GM12878 (cell line): Measurements from ENCODE around the gene C1QTNF9. TPM values are rescaled to one million over a fixed set of nuclear protein-coding genes. Genes with fewer than 3 reads are reported as not detected.
"Not testable (repeated sequence)": the region's sequence is repeated elsewhere in the genome, so short reads cannot be mapped to it uniquely, and the experiment has no call there.

Experiments
- ATAC-seq: fragments of 200-7000 bp; cut with Tn5 transposase; 3 replicates; pipeline ENCODE4 v1.9.1; 2020; ENCODE audit warnings: mild to moderate bottlenecking, moderate library complexity
- BruUV-seq: library from RNA; stranded (reverse); fragments of 400-500 nt; replicated peaks from 2 replicates; lab custom pipeline; 2021; lab: Mats Ljungman, UMichigan
- CTCF ChIA-PET: fragments of 300-600 bp; sonication (Branson Sonifier 250); formaldehyde crosslinking; extraction: SDS; loops from one replicate; lab custom pipeline; 2021; ENCODE audit warnings: inconsistent platforms; lab: Yijun Ruan, JAX
- POLR2A ChIA-PET: fragments of 350-600 bp; formaldehyde crosslinking; extraction: SDS; loops from one replicate; lab custom pipeline; 2021; ENCODE audit warnings: inconsistent platforms; lab: Charles Lee
- RAD21 ChIA-PET: fragments of 300-600 bp; sonication (Branson Sonifier 250); formaldehyde crosslinking; loops from one replicate; lab custom pipeline; 2023; ENCODE audit warnings: antibody characterized with exemption; ENCODE audit not compliant: unreplicated experiment; lab: Charles Lee
- SMC1A ChIA-PET: fragments of 300-600 bp; sonication (Branson Sonifier 250); formaldehyde crosslinking; loops from one replicate; lab custom pipeline; 2023; ENCODE audit not compliant: unreplicated experiment, uncharacterized antibody; lab: Charles Lee
- DNase-seq: peaks from one replicate; pipeline ENCODE4 v3.0.0-alpha.2; 2011; ENCODE audit warnings: low read depth, low spot score
- FAIRE-seq: peaks from 3 replicates; lab custom pipeline; 2011; peaks lifted over from hg19 to GRCh38; lab: Jason Lieb, UNC
- H2AFZ ChIP-seq: 2 replicates; pipeline ENCODE4 v1.6.0; 2011; ENCODE audit warnings: low read depth, low read length, control low read depth; ENCODE audit not compliant: control insufficient read depth
- H3K27ac ChIP-seq: 2 replicates; pipeline ENCODE4 v1.5.1; 2011; ENCODE audit warnings: control low read depth; ENCODE audit not compliant: control insufficient read depth, insufficient read depth
- H3K27me3 ChIP-seq, 2 experiments: replicated peaks in 1 of 2; 2 replicates each; pipeline versions ENCODE4 v1.6.0 to v1.6.1; 2011; ENCODE audit warnings: low read length in 1 of 2; ENCODE audit not compliant: control insufficient read depth in 2 of 2, insufficient read depth in 2 of 2
- H3K36me3 ChIP-seq, 2 experiments: 2 replicates each; pipeline ENCODE4 v1.5.1; 2011; ENCODE audit warnings: low read length in 1 of 2; ENCODE audit not compliant: control insufficient read depth in 2 of 2, insufficient read depth in 2 of 2
- H3K4me1 ChIP-seq: 2 replicates; pipeline ENCODE4 v1.6.1; 2011; ENCODE audit warnings: mild to moderate bottlenecking, low read length, moderate library complexity, mixed read lengths; ENCODE audit not compliant: control insufficient read depth, insufficient read depth
- H3K4me2 ChIP-seq: 2 replicates; pipeline ENCODE4 v1.6.0; 2011; ENCODE audit warnings: control low read depth; ENCODE audit not compliant: control insufficient read depth, insufficient read depth
- H3K4me3 ChIP-seq: fragments of 200-600 bp; sonication (generic); 2 replicates; pipeline ENCODE4 v1.5.1; 2016
- H3K79me2 ChIP-seq: 2 replicates; pipeline ENCODE4 v1.6.0; 2011; ENCODE audit warnings: low read length; ENCODE audit not compliant: control insufficient read depth, insufficient read depth
- H3K9ac ChIP-seq: 2 replicates; pipeline ENCODE4 v1.8.0; 2011; ENCODE audit warnings: low read length, control low read depth, mixed read lengths; ENCODE audit not compliant: control insufficient read depth, insufficient read depth
- H3K9me3 ChIP-seq: replicated peaks from 3 replicates; pipeline ENCODE4 v1.5.1; 2011; ENCODE audit warnings: mild to moderate bottlenecking, low read length; ENCODE audit not compliant: control insufficient read depth, insufficient read depth
- H4K20me1 ChIP-seq: 2 replicates; pipeline ENCODE4 v1.6.0; 2011; ENCODE audit not compliant: control insufficient read depth, insufficient read depth
- WGBS: methylation state at CpG from one replicate; pipeline ENCODE4 v1.1.6; 2016; ENCODE audit warnings: low lambda C conversion rate; ENCODE audit not compliant: insufficient replicate concordance, insufficient coverage; ENCODE audit errors: missing lambda C conversion rate; 5-methylcytosine and 5-hydroxymethylcytosine counted together
- in situ Hi-C: fragments of 300-500 bp; cut with MboI; formaldehyde crosslinking; loops from 9 replicates; pipeline ENCODE4 v1.14.3; 2018; ENCODE audit warnings: mixed read lengths
- intact Hi-C: fragments of 100-400 bp; cut with micrococcal nuclease; formaldehyde crosslinking; loops from one replicate; pipeline ENCODE4 v1.14.2; 2022; ENCODE audit not compliant: unreplicated experiment
- polyA plus RNA-seq, 11 experiments: library from polyadenylated mRNA; depleted of rRNA in 4 of 11; unstranded in 6 of 11; stranded (reverse) in 5 of 11; fragments of >200 nt; fragmentation: Nextera tagmentation in 4 of 11; fragmentation: Illumina TruSeq in 1 of 11; extraction: Ambion mirVana in 4 of 11; extraction: Trizol in 1 of 11; gene quantifications; 1 replicate in 1 of 11; 2 replicates in 10 of 11; pipeline versions ENCODE4 v1.2.1 to v1.2.3, GENCODE V29; 2011 to 2016; ENCODE audit warnings: inconsistent platforms in 2 of 11, missing spikeins in 2 of 11, low read depth in 1 of 11
- total RNA-seq, 4 experiments: library from RNA; depleted of rRNA in 3 of 4; stranded (reverse); fragments of >200 nt in 3 of 4; fragmentation: Illumina TruSeq in 1 of 4; extraction: Trizol in 1 of 4; gene quantifications; 2 replicates each; pipeline versions ENCODE4 v1.2.1 to v1.2.3, GENCODE V29; 2013 to 2021

C1QTNF9 gene
- total and polyA plus RNA-seq, 10 of the 15 experiments (the other 5 are each of a cell fraction or from before 2014, with no cell fraction given): not detected

- H4K20me1 ChIP-seq, H3K9me3 ChIP-seq, H3K4me1 ChIP-seq, H3K27ac ChIP-seq, ATAC-seq, BruUV-seq, H3K36me3 ChIP-seq, RAD21 ChIA-PET, H3K9ac ChIP-seq, H3K4me2 ChIP-seq, DNase-seq, H2AFZ ChIP-seq, POLR2A ChIA-PET, SMC1A ChIA-PET, intact Hi-C loops, H3K4me3 ChIP-seq, CTCF ChIA-PET, FAIRE-seq, in situ Hi-C loops, H3K27me3 ChIP-seq, H3K79me2 ChIP-seq: not testable (repeated sequence)
- WGBS: 9% methylated on average over 6 of the region's 6 CpGs
These were observed 10.3 kb downstream of the C1QTNF9 start for GRCh38 chr13:24319641-24320040.

GRCh38 chr13:24321416-24321815 lies 12.0 kb downstream of the C1QTNF9 start:
- H3K27me3 ChIP-seq, POLR2A ChIA-PET, FAIRE-seq, BruUV-seq, ATAC-seq, H3K4me3 ChIP-seq, H3K9me3 ChIP-seq, CTCF ChIA-PET, H3K4me1 ChIP-seq, intact Hi-C loops, H3K79me2 ChIP-seq, H3K27ac ChIP-seq, in situ Hi-C loops, H3K36me3 ChIP-seq, H4K20me1 ChIP-seq, H3K9ac ChIP-seq, RAD21 ChIA-PET, DNase-seq, H3K4me2 ChIP-seq, H2AFZ ChIP-seq: not testable (repeated sequence)
- 50% methylated on average over 8 of the region's 8 CpGs for WGBS
- SMC1A ChIA-PET: interaction anchor here (0.7 to 1.5 kb wide), 2 partner anchors 60 to 87 kb away, joined by 3 read pairs; no protein-coding TSS in a partner anchor
